ENCODE results near the gene GNAI3.
A peak's percentile ranks its signal among the peaks of the same experiment; 100 is the strongest.

GNAI3 gene

GRCh38 chr1:109548321-109549267, at the start of gene GNAI3:
TSS of gene GNAI3 (plus strand) at chr1:109548615. CDS start at chr1:109548721, 106 bp downstream.
- peak; percentile 97 for DNase-seq

DNA sequence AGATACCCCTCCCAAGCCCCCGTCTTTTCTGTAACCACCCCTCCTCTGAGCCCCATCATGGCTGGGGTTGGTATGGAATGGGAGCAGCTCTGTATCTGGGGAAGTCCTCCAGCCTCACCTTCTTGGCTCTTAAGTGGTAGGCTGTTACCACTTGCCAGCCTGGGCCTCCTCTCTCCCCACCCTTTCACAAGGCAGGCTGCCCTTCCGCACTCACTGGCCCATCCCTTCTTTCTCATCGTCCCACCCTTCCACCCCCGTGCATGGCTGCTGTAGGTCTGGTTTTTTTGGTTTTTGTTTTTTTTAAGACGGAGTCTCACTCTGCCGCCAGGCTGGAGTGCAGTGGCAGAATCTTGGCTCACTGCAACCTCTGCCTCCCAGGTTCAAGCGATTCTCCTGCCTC, 49.3 kb upstream of the GNAI3 start:
- DNase-seq: no peak

GRCh38 chr1:109499661-109500536, 48.5 kb upstream of the GNAI3 start:
- DNase-seq: peak; percentile 82

DNA sequence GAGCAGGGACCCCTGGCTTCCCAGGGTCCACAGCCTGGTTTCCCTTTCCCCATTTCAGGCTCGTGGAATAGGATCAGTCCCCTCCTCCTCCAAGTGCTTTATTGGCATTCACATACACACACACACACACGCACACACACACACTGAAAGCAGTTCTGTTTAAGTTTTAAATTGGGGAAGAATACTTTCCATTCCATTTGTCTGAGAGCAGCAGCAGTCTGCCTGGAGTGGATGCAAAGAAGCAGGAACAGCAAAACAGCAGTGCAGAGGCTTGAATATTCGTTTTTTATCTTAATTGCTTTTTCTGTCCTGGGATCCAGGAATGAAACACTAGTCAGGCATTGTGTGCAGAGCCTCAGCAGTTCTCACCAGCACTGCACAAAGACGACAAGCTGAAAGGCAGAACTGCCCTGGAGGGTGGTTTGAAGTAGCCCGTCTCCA, 47.5 kb upstream of the GNAI3 start:
- no peak for DNase-seq

DNA sequence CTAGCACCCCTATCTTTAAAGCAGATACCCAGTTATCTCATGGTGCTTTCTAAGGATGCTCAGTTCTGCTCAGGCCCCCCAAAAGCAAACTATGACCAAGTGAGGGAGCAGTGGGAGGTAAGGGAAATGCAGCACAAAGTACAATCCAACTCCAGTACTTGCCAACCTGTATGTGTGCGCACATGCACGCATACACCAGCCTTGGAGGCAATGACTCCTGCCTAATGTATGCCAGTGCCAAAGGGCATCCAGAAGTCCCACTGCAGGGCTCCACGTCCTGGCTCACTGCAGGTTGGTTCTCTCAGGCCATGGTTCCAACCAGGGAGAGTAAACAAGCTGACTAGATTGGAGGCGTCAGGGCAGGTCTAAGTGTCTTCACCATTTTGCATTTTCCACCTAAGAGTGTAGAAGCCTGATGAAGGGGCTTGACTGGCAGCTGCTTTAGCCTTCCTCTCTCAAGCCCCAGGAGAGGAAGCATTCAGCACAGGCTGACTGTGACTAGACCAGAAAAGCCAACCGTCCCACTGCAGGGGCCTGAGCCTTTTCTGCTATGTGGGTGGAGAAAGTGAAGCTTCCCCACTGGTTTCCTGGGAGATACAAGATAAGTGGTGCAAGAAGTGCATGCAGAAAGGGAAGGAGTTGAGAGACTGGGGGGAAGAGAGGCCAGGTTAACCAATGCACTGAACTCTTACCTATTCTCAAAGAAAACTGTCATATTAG, 46.6 kb upstream of the GNAI3 start:
- no peak for DNase-seq

GRCh38 chr1:109502364-109502851, 46.0 kb upstream of the GNAI3 start:
- no peak for DNase-seq

DNA sequence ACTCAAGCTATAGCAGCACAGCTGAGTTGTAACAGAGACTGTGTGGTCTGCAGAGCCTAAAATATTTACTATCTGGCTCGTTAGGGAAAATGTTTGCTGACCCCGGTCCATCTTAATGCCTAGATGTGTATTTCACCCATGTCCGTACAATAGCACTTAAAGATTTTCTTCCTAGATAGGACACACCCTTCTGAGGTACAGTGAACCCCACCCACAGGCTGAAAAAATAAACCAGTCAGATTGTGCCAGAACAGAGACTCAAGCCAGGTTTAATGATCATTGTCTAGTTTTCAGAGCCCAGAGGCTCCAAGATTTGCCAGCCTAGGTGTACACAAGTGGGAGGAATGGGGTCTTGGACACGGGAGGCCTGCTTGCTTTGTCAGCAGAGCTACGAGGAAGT, 44.5 kb upstream of the GNAI3 start:
- DNase-seq: no peak

- no peak for DNase-seq
These were observed 43.4 kb upstream of the GNAI3 start for GRCh38 chr1:109504974-109505373.

- DNase-seq: no peak
These were observed 40.2 kb upstream of the GNAI3 start for GRCh38 chr1:109508001-109508872.

DNA sequence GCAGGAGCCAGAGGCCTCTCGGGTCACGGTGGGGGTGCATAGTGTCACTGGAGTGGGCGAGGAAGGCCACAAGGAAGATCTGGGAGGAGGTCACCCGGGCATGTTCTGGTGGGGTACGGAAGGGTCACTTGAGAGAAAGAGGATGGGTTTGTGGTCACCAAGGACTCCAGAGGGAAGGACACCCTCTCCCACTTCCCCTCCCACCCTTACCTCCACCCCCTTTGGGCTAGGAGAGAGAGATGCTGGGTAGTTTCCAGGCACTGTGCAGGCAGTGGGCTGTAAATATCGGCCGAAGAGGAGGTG, 39.6 kb upstream of the GNAI3 start:
- no peak for DNase-seq

DNA sequence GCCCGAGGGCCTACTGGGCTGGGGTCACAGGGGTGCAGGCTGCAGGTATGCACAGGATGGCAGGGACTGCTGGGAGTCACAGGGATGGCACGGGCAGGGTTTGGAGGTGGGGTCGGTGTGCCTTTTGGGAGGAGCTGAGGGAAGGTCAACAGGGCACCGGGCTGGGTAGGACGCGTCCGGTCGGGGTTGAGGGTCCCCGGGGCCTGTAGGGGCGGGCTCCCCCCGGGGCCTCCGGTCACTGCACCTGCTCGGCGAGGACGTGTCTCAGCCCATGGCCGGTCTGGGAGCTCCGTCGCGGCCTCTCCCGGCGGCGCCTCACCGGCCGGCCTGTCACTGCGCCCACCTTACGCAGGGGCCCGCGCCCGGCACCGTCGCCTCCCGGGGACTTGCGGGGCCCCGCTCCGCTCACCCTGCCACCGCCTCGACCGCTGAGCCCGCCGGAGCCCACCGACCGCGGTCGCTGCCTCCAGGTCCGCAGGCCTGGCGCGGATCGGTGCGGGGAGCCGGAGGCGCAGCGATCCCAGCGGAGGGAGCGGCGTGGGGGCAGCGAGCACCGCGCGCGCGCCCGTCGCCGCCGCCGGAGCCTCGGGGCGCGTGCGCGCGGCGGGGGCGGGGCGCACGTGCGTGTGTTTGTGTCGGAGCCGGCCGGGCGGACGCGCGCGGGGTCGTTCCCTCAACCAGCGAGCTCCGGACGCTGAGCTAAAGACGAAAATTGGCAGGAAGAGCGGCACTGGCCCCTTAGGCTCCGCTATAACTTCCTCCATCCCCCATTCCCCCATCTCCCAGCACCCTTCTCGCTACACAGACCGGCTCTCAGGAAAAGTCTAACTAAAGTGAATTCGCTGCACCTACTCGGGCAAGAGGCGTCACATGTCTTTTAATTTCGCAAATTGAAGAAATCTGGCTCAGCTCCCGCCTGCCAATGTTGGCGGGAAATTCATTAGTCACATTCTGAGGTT, 39.0 kb upstream of the GNAI3 start, which contains the start of gene AMIGO1:
Gene AMIGO1 (minus strand): TSS at position 552 of the 959 bp plus-strand sequence. CDS start 815 bp downstream, outside the sequence.
- peak; percentile 72 for DNase-seq

DNA sequence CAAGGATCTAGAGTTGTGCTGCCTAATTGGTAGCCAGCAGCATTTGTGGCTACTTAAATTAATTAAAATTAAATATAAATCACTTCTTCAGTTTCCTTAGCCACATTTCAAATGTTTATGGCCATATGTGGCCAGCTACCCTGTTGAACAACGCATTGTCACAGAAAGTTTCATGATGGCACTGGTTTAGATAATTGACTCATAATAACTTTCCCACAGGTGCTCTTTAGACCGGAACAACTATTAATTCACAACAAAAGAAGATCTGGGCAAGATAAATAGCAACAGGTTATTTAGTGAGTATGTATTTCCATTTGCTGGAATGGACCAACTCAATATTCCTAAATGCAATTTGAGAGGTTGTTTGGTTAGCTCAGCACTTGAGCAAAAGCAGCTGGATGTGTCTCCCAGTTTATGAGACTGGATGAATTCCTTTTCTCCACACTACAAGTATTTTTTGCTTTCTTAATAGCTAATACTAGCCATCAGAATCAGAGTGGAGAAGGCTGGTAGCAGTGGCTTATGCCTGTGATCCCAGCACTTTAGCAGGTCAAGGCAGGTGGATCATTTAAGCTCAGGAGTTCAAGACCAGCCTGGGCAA, 35.2 kb upstream of the GNAI3 start:
- DNase-seq: no peak

DNA sequence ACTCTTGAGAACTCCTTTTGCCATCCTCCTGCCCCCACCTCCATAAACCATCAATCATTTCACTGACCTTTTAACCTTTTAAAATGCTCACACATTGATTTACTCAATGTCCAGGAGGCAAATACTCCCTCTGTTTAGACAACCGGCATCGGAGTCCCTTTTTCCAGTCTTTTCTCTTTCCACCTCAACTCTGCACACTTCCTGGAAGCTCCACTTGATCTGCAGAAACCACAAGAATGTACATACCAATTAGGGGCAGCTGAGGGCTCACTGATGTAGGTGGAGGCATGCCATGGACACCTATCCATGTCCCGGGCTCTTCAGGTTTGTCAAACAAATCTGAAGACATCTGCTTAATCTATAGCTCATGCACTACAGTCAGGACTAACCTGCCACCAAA, 33.6 kb upstream of the GNAI3 start:
- no peak for DNase-seq

DNA sequence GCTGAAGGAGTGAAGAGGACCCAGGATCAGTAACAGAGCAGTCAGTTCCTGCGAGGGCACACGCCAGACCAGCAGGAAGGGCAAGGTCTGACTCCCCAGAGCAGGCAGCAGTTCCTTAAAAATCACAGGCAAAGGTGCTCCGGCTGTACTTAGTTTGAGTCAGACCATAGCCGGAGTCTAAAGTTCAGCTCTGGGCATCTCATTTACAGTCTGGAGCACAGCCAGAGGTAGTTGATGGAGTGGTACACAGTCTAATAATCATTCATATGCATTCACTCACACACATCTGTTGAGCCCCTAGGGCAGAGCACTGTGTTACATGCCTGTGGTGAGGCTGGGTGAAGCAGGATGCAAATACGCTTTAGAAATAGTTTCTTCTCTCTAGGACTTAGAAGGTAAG, 31.5 kb upstream of the GNAI3 start:
- no peak for DNase-seq

DNA sequence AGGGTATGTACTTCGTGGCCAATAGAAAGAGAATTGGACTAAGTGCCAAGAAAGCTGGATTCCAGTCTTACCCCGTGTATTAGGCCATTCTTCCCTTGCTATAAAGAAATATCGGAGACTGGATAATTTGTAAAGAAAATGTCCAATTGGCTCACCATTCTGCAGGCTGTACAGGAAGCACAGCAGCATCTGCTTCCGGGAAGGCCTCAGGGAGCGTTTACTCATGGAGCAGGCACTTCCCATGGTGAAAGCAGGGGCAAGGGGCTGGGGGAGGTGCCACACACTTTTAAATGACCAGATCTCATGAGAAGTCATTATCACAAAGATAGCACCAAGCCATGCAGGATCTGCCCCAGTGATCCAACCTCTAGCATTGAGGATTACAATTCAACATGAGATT, 31.1 kb upstream of the GNAI3 start:
- no peak for DNase-seq

GRCh38 chr1:109521002-109521951, 27.1 kb upstream of the GNAI3 start:
- DNase-seq: no peak

DNA sequence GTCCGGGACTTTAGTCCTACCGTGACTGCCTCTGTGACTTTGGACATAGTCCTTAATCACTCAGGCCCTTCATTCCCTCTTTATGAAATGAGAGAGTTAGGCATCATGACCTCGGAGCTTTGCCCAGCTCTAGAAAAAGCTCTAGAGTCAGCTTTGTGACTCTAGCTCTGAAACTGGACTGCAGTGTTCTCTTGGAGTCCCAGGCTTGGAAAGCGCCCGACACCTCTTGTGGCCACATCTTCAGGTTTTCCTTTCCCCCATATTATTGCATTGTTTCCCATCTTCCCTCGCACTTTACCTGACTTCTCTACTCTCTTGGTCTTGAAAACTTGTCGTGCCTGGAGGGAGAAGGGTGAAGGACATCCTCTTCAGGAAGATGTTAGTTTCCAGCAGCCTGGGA, 26.4 kb upstream of the GNAI3 start:
- no peak for DNase-seq

GRCh38 chr1:109523706-109524105, 24.7 kb upstream of the GNAI3 start:
- DNase-seq: no peak

All from stimulated activated CD8-positive, alpha-beta memory T cell treated with anti-CD3 and anti-CD28 coated beads, Interleukin-4, amount 100 ng/mL, for 48 hours (primary cell).